Fibroblast of upper back skin (primary cell): ENCODE data around the gene CLEC2B.

ENCODE experiments used
- DNase-seq: peaks from one replicate; pipeline ENCODE4 v3.0.0-alpha.2; 2013

Gene CLEC2B

DNA sequence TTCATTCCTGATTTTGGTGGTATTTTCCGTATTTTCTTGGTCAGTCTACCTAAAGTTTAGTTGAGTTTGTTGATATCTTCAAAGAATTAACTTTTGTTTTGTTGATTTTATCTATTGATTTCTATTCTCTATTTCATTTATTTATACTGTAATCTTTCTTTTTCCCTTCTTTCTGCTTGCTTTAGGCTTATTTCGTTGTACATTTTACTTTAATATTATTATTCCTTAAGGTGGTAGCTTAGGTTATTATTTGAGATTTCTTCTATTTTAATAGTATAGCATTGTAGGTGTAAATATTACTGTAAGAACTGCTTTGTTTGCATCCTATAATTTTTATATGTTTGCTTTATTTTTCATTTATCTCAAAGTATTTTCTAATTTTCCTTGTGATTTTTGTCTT lies 63.3 kb downstream of the CLEC2B start:
- no peak for DNase-seq
